ELR (cell line): Measurements from ENCODE around the gene ZNF254.
A peak's percentile ranks its signal among the peaks of the same experiment; 100 is the strongest.
"Not testable (repeated sequence)": the region's sequence is repeated elsewhere in the genome, so short reads cannot be mapped to it uniquely, and the experiment has no call there.

Source experiments
- DNase-seq: peaks from one replicate; pipeline ENCODE4 v3.0.0-alpha.2; 2015; ENCODE audit warnings: low read depth

Gene ZNF254

DNA sequence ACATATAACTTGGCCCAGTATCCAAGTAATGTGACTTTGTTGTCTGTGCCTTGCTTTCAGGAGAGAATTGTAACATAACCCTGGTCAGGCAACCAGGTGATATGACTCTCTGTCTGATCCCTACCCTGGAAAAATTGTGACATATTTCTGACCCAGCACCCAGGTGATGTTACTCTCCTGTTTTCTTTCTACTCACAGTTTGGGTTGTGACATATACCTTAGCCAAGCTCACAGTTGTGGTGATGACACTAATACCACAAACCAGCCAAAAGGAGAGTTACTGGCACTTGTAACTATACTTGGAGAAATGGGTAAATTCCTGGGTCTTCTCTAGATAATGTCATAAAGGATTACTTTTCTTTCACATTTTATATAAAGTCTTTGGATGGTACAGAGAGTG lies 14.3 kb upstream of the ZNF254 start:
- DNase-seq, result no peak

- no peak for DNase-seq
Observed at GRCh38 chr19:24073807-24074206, 13.2 kb upstream of the ZNF254 start.

GRCh38 chr19:24074720-24075454 lies 12.1 kb upstream of the ZNF254 start:
- peak; percentile 62 for DNase-seq

DNA sequence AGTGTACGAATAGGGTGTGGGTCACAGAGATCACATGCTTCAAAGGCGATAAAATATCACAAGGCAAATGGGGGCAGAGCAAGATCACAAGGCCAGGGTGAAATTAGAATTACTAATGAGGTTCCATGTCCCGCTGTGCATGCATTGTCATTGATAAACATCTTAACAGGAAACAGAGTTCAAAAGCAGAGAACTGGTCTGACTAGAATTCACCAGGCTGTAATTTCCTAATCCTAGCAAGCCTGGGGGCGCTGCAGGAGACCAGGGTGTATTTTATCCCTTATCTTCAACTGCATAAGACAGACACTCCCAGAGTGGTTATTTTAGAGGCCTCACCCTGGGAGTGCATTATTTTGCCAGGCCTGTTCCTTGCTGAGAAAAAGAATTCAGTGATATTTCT lies 11.5 kb upstream of the ZNF254 start:
- not testable (repeated sequence) for DNase-seq

DNA sequence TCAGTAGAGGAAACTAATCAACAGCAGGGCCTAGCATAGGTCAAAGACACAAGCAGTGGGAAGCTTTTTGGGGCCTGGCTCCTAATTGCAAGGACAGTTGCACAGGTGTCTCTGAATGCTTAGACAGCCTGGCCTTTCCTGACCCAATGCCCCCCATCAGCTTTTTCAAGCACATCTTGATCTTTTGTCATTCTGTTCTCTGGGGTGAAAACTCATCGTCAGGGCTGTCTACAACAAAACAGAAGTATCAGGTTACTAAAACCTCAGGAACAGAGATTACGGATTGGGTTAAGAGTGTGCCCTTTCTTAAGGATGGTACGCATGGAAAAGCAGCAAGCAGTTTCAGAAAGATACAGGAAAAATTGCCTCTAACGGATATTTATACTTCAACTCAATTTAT lies 8.3 kb upstream of the ZNF254 start:
- no peak for DNase-seq

DNA sequence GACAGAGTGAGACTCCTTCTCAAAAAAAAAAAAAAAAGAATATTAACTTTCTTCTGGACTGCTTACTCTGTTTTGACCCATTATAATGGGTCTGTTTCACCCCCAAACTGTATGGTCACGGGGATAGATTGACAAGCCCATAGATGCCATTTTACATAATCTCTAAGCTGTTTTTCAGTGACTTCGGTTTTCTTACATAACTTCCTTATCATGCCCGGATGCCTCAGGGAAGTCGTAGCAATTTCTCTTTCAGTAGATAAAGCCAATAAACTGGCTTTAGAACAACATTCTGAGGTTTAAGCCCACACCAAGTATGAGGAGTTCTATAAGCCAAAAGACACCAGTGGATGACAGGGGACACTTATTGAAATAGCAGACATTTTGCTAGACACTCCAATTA lies 5.9 kb upstream of the ZNF254 start:
- no peak for DNase-seq

- DNase-seq, result no peak
Observed at GRCh38 chr19:24098359-24098758, 11.4 kb downstream of the ZNF254 start.

GRCh38 chr19:24099829-24100228 lies 12.8 kb downstream of the ZNF254 start:
- no peak for DNase-seq

GRCh38 chr19:24100597-24100996 lies 13.6 kb downstream of the ZNF254 start:
- DNase-seq, result not testable (repeated sequence)

DNA sequence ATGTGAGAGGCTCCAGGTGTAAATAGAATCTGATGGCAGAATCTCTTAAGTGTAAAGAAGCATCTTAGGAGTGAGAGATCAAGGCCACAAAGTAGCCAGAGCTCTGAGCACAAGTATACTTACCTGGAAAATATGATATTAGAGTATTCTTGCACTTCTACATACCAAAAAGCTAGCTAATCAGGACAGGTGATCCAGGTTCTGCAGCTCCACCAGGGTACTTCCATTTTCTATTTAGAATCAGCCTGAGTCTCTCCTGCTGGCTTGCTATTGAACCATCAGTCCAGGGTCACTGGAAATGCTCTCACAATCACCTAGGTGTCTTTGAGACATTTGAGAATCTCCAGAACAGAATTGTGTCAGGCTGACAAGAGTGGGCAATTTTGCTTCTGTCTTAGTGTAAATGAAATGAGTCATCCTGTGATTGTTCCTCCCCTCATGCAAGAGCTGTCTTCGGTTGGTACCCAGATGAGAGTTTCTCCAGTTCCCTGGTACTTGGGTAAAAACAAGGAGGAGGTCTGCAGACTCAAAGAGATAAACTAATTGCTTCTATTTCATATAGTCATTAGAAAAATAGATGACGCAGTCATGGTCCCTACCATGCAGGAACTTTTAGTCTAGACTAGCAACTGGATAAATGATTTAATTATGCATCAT lies 14.6 kb downstream of the ZNF254 start:
- no peak for DNase-seq

- DNase-seq, result no peak
Observed at GRCh38 chr19:24127601-24128000, 40.6 kb downstream of the ZNF254 start.

DNA sequence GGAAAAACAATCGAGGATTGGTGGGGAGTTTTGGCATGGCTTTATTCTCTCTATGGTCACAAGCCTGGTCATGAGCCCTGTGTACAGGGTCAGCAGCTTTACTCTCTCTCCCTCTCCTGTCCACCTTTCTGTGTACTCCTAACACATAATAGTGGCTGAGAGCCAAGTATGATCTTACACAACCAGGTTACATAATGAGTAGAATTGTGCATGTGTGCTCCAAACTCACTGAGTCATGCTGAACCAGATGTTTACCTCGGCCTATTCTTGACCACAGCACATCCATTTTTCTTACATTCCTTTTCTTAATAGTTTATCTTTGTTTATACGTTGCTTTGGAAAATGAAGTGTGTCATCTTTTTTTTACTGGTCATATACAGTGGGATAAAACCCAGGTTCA lies 53.1 kb downstream of the ZNF254 start:
- peak; percentile 78 for DNase-seq

DNA sequence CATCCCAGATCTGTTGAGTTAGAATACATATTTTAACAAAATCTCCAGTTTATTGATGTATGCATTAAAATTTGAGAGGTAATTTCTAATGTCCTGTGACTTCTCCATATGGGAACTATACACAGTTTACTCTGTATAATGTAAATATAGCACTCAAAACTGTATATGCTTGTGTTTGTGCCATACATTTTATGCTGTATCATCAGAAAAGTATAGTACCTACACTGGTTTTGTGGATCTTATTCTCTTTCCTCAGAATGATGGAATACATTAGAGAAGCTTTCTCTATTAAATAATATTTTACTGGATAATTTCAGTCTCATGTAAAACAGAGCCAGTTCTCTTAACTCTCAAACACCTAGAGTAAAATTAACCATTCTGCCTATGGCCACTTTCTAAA lies 53.6 kb downstream of the ZNF254 start:
- no peak for DNase-seq

GRCh38 chr19:24141612-24142011 lies 54.6 kb downstream of the ZNF254 start:
- no peak for DNase-seq

GRCh38 chr19:24142771-24143170 lies 55.8 kb downstream of the ZNF254 start:
- DNase-seq, result no peak

DNA sequence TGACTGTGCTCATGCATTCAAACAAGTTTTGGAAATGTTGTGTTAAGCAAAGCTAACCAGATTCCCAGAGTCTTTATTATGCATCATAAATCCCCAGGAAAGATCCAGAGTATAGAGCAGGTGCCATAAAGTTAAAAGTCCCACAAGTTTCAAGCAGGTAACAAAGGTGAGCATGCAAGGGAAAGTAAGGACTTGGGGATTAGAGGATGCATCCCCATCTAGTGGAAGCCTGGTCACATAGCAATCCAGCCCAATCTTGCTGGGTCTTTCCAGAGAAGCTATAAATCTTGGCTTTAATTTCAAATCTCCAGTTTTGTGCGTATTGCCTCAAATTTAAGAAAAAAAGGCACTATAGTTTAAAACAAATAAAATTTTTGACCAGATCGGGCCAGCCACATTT lies 72.7 kb downstream of the ZNF254 start:
- DNase-seq, result peak; percentile 11

GRCh38 chr19:24166055-24166454 lies 79.1 kb downstream of the ZNF254 start:
- peak; percentile 9 for DNase-seq

DNA sequence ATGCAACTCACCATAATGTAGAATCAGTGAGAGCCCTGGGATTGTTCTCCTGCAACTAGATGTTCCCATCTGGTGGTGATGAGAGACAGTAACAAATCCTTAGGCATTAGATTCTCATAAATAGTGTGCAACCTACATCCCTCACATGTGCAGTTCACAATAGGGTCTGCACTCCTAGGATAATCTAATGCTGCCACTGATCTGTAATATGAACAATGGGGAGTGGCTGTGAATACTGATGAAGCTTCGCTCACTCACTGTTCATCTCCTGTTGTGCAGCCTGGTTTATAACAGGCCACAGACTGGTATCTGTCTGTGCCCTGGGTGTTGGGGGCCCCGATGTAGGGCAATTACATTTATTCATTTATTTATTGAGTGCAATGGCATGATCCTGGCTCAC lies 86.9 kb downstream of the ZNF254 start:
- DNase-seq, result no peak

DNA sequence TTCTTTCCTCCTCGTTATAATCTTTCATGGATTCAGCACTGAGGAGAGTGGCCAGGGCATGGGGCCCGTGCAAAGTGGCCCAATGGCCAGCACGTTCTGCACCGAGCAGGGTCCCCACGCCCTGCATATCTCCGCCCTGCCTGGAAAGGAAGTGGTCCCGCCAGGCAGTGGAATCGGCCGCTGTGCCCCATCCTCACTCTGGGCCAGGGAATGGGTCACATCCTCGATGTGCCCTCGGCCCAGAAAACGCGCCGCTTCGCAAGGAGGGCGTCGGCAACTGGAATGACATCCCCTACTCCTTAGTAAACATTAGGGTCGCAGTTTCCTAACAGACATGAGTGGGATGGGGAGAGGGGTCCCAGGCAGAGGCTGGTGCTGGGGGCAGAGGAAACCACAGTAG lies 90.7 kb downstream of the ZNF254 start:
- DNase-seq, result no peak

DNA sequence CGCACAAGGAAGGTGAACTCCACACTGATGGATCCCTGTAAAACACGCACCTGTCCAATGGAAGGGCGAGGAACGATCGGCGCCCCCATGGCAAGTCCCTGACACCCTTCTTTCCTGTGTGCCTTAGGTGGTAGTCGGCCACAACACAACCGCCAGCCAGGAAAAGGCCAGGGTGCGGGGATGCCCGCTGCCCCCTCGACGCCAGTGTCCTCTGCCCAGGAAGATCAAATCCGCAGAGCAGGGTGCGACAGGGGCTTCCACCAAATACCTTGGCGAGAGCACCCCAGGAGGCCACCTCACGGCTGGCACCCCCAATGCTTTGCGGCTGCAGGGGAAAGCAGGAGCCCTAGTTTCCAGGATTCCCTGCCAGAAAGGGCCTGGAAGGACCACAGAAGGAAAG lies 91.2 kb downstream of the ZNF254 start:
- DNase-seq, result no peak
